Osteocyte (in vitro differentiated cells): ENCODE data around the gene RTEL1. TPM values are rescaled to one million over a fixed set of nuclear protein-coding genes. Genes with fewer than 3 reads are reported as not detected.

Experiments used
- DNase-seq: peaks from one replicate; pipeline ENCODE4 v3.0.0; 2021; ENCODE audit warnings: mixed read lengths; ENCODE audit not compliant: unreplicated experiment; ENCODE audit errors: extremely low spot score
- H3K27ac Mint-ChIP-seq: one replicate; pipeline ENCODE4 v1.8.0; 2021; ENCODE audit warnings: mild to moderate bottlenecking, mixed read lengths; ENCODE audit not compliant: unreplicated experiment
- H3K27me3 Mint-ChIP-seq: one replicate; pipeline ENCODE4 v1.8.0; 2021; ENCODE audit warnings: mixed read lengths; ENCODE audit not compliant: unreplicated experiment
- H3K36me3 Mint-ChIP-seq: one replicate; pipeline ENCODE4 v1.8.0; 2021; ENCODE audit warnings: mixed read lengths; ENCODE audit not compliant: unreplicated experiment
- H3K4me1 Mint-ChIP-seq: one replicate; pipeline ENCODE4 v1.8.0; 2021; ENCODE audit warnings: mixed read lengths; ENCODE audit not compliant: unreplicated experiment
- H3K4me3 Mint-ChIP-seq: one replicate; pipeline ENCODE4 v1.8.0; 2021; ENCODE audit warnings: mild to moderate bottlenecking, moderate library complexity, mixed read lengths; ENCODE audit not compliant: unreplicated experiment
- H3K9me3 Mint-ChIP-seq: one replicate; pipeline ENCODE4 v1.8.0; 2021; ENCODE audit warnings: mixed read lengths; ENCODE audit not compliant: unreplicated experiment
- CTCF ChIP-seq: fragments of 200-600 bp; sonication (generic); IDR thresholded peaks from 2 replicates; pipeline ENCODE4 v1.5.0; 2021; ENCODE audit warnings: antibody characterized with exemption, mild to moderate bottlenecking, moderate library complexity
- total RNA-seq: library from RNA; stranded (reverse); gene quantifications from 2 replicates; pipeline ENCODE4 v1.2.1, GENCODE V29; 2021

RTEL1 gene
- total RNA-seq, 1 donor from 2014 or later, result 34.1 TPM

- no peaks in the 10 kb centered on the region for H3K4me1 Mint-ChIP-seq
- no peaks in the 10 kb centered on the region for H3K27me3 Mint-ChIP-seq
- H3K27ac Mint-ChIP-seq, result no peak overlapping the region
- no peak overlapping the region for H3K4me3 Mint-ChIP-seq
- peaks cover 7% of the 10 kb centered on the region for H3K36me3 Mint-ChIP-seq
- no peaks in the 10 kb centered on the region for H3K9me3 Mint-ChIP-seq
- no peak for DNase-seq
- no peak for TF ChIP-seq CTCF
These were observed 79.0 kb downstream of the RTEL1 start for GRCh38 chr20:63736893-63737694.

- Mint-ChIP-seq H3K9me3 (no peaks in the 10 kb centered on the region), H3K27ac (no peak overlapping the region), H3K4me1 (no peaks in the 10 kb centered on the region), H3K36me3 (peaks cover 7% of the 10 kb centered on the region), H3K27me3 (no peaks in the 10 kb centered on the region), H3K4me3 (no peak overlapping the region)
- DNase-seq, result no peak
- TF ChIP-seq CTCF, result no peak
These were observed 79.5 kb downstream of the RTEL1 start for GRCh38 chr20:63737695-63737944.

GRCh38 chr20:63737945-63738686 lies 80.0 kb downstream of the RTEL1 start:
- Mint-ChIP-seq H3K9me3 (no peaks in the 10 kb centered on the region), H3K4me3 (no peak overlapping the region), H3K4me1 (no peaks in the 10 kb centered on the region), H3K36me3 (peaks cover 7% of the 10 kb centered on the region), H3K27ac (no peak overlapping the region), H3K27me3 (no peaks in the 10 kb centered on the region)
- TF ChIP-seq CTCF, result no peak
- no peak for DNase-seq

- H3K9me3 Mint-ChIP-seq, result no peaks in the 10 kb centered on the region
- TF ChIP-seq CTCF, result no peak
- H3K36me3 Mint-ChIP-seq, result peaks cover 5% of the 10 kb centered on the region
- H3K4me1 Mint-ChIP-seq, result no peaks in the 10 kb centered on the region
- no peak overlapping the region for H3K4me3 Mint-ChIP-seq
- no peaks in the 10 kb centered on the region for H3K27me3 Mint-ChIP-seq
- H3K27ac Mint-ChIP-seq, result no peak overlapping the region
- DNase-seq, result no peak
These were observed 80.6 kb downstream of the RTEL1 start for GRCh38 chr20:63738687-63739129.
